ENCODE measurements around the gene PLEKHG3. TPM values are rescaled to one million over a fixed set of nuclear protein-coding genes. Genes with fewer than 3 reads are reported as not detected.

The PLEKHG3 gene
- polyA plus RNA-seq, 12 donors = 17.7 to 58.0 (median 21.5) TPM; not detected in 1

- DNase-seq = no peak
Observed at GRCh38 chr14:64743061-64743460, 38.8 kb downstream of the PLEKHG3 start.

- DNase-seq = no peak
Observed at GRCh38 chr14:64745511-64746091, 41.4 kb downstream of the PLEKHG3 start.

- DNase-seq = no peak
Observed at GRCh38 chr14:64746298-64747250, 42.4 kb downstream of the PLEKHG3 start.

GRCh38 chr14:64747327-64747726 lies 43.1 kb downstream of the PLEKHG3 start:
- no peak for DNase-seq

- DNase-seq = no peak
Observed at GRCh38 chr14:64748521-64748920, 44.3 kb downstream of the PLEKHG3 start.

GRCh38 chr14:64748995-64749714 lies 44.9 kb downstream of the PLEKHG3 start:
- no peak for DNase-seq

GRCh38 chr14:64752909-64753308 lies 48.7 kb downstream of the PLEKHG3 start:
- no peak for DNase-seq

- DNase-seq = no peak
Observed at GRCh38 chr14:64753374-64753773, 49.1 kb downstream of the PLEKHG3 start.

- DNase-seq = no peak
Observed at GRCh38 chr14:64753999-64754398, 49.8 kb downstream of the PLEKHG3 start.

GRCh38 chr14:64754685-64755084 lies 50.5 kb downstream of the PLEKHG3 start:
- DNase-seq = no peak

GRCh38 chr14:64755781-64756221 lies 51.6 kb downstream of the PLEKHG3 start:
- DNase-seq = no peak

- no peak for DNase-seq
Observed at GRCh38 chr14:64756712-64757111, 52.5 kb downstream of the PLEKHG3 start.

- no peak for DNase-seq
Observed at GRCh38 chr14:64757601-64758000, 53.4 kb downstream of the PLEKHG3 start.

- DNase-seq = peak; percentile 31
Observed at GRCh38 chr14:64758025-64758521, 53.8 kb downstream of the PLEKHG3 start.

- DNase-seq = peak; percentile 69
Observed at GRCh38 chr14:64758691-64759554, 54.7 kb downstream of the PLEKHG3 start.

GRCh38 chr14:64759555-64759938 lies 55.3 kb downstream of the PLEKHG3 start:
- no peak for DNase-seq

GRCh38 chr14:64760146-64760755 lies 56.0 kb downstream of the PLEKHG3 start:
- DNase-seq = no peak

GRCh38 chr14:64760916-64761315 lies 56.7 kb downstream of the PLEKHG3 start:
- no peak for DNase-seq

GRCh38 chr14:64761441-64762043 lies 57.3 kb downstream of the PLEKHG3 start:
- no peak for DNase-seq
